Measurements from ENCODE around the gene FXYD4.

GRCh38 chr10:43408710-43409384 is 37.4 kb downstream of the FXYD4 start, which contains the start of gene HNRNPF:
- no peak for TF ChIP-seq CTCF (conservative IDR thresholded peaks at IDR 0.05; ENCODE audit: low read depth, low read length)
- no peak for TF ChIP-seq EZH2 (IDR thresholded peaks at IDR 0.05; ENCODE audit: low read length, unreplicated experiment)
